ENCODE measurements around the gene CALML3. TPM values are rescaled to one million over a fixed set of nuclear protein-coding genes. Genes with fewer than 3 reads are reported as not detected.

The CALML3 gene
- total RNA-seq, 3 donors from 2014 or later (not counting 1 experiment from before 2014, with no cell fraction given) = not detected

- H3K27ac ChIP-seq (ENCODE audit: low read length) = no peak overlapping the region
- intact Hi-C loops (cut with micrococcal nuclease) = no loop called here
- DNase-seq = no peak
- H3K4me1 ChIP-seq (ENCODE audit: control insufficient read depth, insufficient read depth, low read length) = no peaks in the 10 kb centered on the region
- no peaks in the 10 kb centered on the region for H3K9me3 Mint-ChIP-seq
- no peak overlapping the region for H3K27ac Mint-ChIP-seq
- no peaks in the 10 kb centered on the region for H3K9me3 ChIP-seq (ENCODE audit: control insufficient read depth, insufficient read depth, low read length)
- no peaks in the 10 kb centered on the region for H3K36me3 Mint-ChIP-seq
- TF ChIP-seq CTCF (IDR thresholded peaks at IDR 0.05) = no peak
- no peaks in the 10 kb centered on the region for H3K4me1 Mint-ChIP-seq
- no peaks in the 10 kb centered on the region for H3K36me3 ChIP-seq (ENCODE audit: control insufficient read depth, insufficient read depth, low read length)
- H3K4me3 ChIP-seq (ENCODE audit: low read length) = no peak overlapping the region
- H3K4me3 Mint-ChIP-seq = no peak overlapping the region
- 89% methylated on average over 14 of the region's 14 CpGs for WGBS (ENCODE audit: insufficient coverage)
- ATAC-seq = no peak
- no peaks in the 10 kb centered on the region for H3K27me3 Mint-ChIP-seq (ENCODE audit: low read depth in 2 of 2)
- no peaks in the 10 kb centered on the region for H3K27me3 ChIP-seq (ENCODE audit: control insufficient read depth, insufficient read depth, low read length)
Observed at GRCh38 chr10:5485290-5485689, 39.5 kb upstream of the CALML3 start.

- TF ChIP-seq CTCF (IDR thresholded peaks at IDR 0.05) = no peak
- H3K27me3 Mint-ChIP-seq (ENCODE audit: low read depth in 2 of 2) = no peaks in the 10 kb centered on the region
- H3K27ac Mint-ChIP-seq = no peak overlapping the region
- H3K4me3 ChIP-seq (ENCODE audit: low read length) = no peak overlapping the region
- intact Hi-C loops (cut with micrococcal nuclease) = no loop called here
- no peaks in the 10 kb centered on the region for H3K9me3 Mint-ChIP-seq
- no peaks in the 10 kb centered on the region for H3K36me3 Mint-ChIP-seq
- no peak overlapping the region for H3K4me3 Mint-ChIP-seq
- no peaks in the 10 kb centered on the region for H3K4me1 ChIP-seq (ENCODE audit: control insufficient read depth, insufficient read depth, low read length)
- no peaks in the 10 kb centered on the region for H3K9me3 ChIP-seq (ENCODE audit: control insufficient read depth, insufficient read depth, low read length)
- H3K4me1 Mint-ChIP-seq = no peaks in the 10 kb centered on the region
- DNase-seq (no peak), ATAC-seq (no peak)
- no peaks in the 10 kb centered on the region for H3K36me3 ChIP-seq (ENCODE audit: control insufficient read depth, insufficient read depth, low read length)
- 87% methylated on average over 11 of the region's 13 CpGs for WGBS (ENCODE audit: insufficient coverage)
- H3K27ac ChIP-seq (ENCODE audit: low read length) = no peak overlapping the region
- no peaks in the 10 kb centered on the region for H3K27me3 ChIP-seq (ENCODE audit: control insufficient read depth, insufficient read depth, low read length)
Observed at GRCh38 chr10:5485948-5486852, 38.6 kb upstream of the CALML3 start.

GRCh38 chr10:5486853-5487235 is 37.9 kb upstream of the CALML3 start:
- no peaks in the 10 kb centered on the region for H3K27me3 ChIP-seq (ENCODE audit: control insufficient read depth, insufficient read depth, low read length)
- no peak for ATAC-seq
- H3K36me3 ChIP-seq (ENCODE audit: control insufficient read depth, insufficient read depth, low read length) = no peaks in the 10 kb centered on the region
- H3K4me1 Mint-ChIP-seq = no peaks in the 10 kb centered on the region
- H3K27ac ChIP-seq (ENCODE audit: low read length) = no peak overlapping the region
- H3K27ac Mint-ChIP-seq = no peak overlapping the region
- no peak overlapping the region for H3K4me3 ChIP-seq (ENCODE audit: low read length)
- TF ChIP-seq CTCF (IDR thresholded peaks at IDR 0.05) = no peak
- no peaks in the 10 kb centered on the region for H3K9me3 ChIP-seq (ENCODE audit: control insufficient read depth, insufficient read depth, low read length)
- no peaks in the 10 kb centered on the region for H3K9me3 Mint-ChIP-seq
- no peak for DNase-seq
- WGBS (ENCODE audit: insufficient coverage) = 78% methylated on average over 9 of the region's 9 CpGs
- no peaks in the 10 kb centered on the region for H3K4me1 ChIP-seq (ENCODE audit: control insufficient read depth, insufficient read depth, low read length)
- intact Hi-C loops (cut with micrococcal nuclease) = no loop called here
- no peak overlapping the region for H3K4me3 Mint-ChIP-seq
- H3K36me3 Mint-ChIP-seq = no peaks in the 10 kb centered on the region
- no peaks in the 10 kb centered on the region for H3K27me3 Mint-ChIP-seq (ENCODE audit: low read depth in 2 of 2)
